OCI-LY7 (cell line): ENCODE measurements around the gene SPAG5.

Experiments
- CTCF ChIP-seq: fragments of 200-600 bp; sonication (generic); conservative IDR thresholded peaks from 2 replicates; pipeline ENCODE4 v1.5.1; 2014; ENCODE audit warnings: mild to moderate bottlenecking, antibody characterized with exemption, low read length, moderate library complexity, mixed read lengths
- EZH2phosphoT487 ChIP-seq: fragments of 200-600 bp; sonication (generic); IDR thresholded peaks from 2 replicates; pipeline ENCODE4 v1.6.1; 2018; ENCODE audit warnings: low read depth, borderline replicate concordance, mild to moderate bottlenecking, mixed run types, antibody characterized with exemption, low read length, moderate library complexity, mixed read lengths

DNA sequence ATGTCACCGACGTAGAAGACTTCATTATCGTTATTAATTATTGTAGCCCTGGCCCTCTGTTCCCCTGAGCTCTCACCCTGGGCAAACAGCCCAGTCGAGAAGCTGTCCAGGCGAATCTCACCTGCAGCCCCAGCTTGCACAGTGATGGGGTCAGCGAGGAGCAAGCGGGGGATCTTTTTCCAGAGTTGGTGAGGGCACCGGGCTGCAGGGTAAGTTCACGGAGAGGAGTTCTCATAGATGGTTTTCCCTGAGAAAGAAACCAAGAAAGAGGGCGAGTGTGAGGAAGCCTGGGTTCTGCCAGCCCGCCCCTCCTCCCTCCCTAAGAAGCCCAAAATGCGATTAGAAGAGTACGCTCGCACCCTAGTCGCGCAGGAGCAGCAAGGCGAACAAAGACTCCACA is 436 bp downstream of the SPAG5 start:
- TF ChIP-seq CTCF (no peak), EZH2phosphoT487 (no peak)
